ENCODE data around the gene CYP2W1. TPM values are rescaled to one million over a fixed set of nuclear protein-coding genes. Genes with fewer than 3 reads are reported as not detected.

The CYP2W1 gene
- total RNA-seq, 4 donors from 2014 or later: not detected

GRCh38 chr7:988963-989529 lies 6.1 kb downstream of the CYP2W1 start:
- TF ChIP-seq, protein P1, sequence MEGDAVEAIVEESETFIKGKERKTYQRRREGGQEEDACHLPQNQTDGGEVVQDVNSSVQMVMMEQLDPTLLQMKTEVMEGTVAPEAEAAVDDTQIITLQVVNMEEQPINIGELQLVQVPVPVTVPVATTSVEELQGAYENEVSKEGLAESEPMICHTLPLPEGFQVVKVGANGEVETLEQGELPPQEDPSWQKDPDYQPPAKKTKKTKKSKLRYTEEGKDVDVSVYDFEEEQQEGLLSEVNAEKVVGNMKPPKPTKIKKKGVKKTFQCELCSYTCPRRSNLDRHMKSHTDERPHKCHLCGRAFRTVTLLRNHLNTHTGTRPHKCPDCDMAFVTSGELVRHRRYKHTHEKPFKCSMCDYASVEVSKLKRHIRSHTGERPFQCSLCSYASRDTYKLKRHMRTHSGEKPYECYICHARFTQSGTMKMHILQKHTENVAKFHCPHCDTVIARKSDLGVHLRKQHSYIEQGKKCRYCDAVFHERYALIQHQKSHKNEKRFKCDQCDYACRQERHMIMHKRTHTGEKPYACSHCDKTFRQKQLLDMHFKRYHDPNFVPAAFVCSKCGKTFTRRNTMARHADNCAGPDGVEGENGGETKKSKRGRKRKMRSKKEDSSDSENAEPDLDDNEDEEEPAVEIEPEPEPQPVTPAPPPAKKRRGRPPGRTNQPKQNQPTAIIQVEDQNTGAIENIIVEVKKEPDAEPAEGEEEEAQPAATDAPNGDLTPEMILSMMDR (IDR thresholded peaks at IDR 0.05; ENCODE audit: low read depth): no peak

GRCh38 chr7:990352-990932 lies 7.5 kb downstream of the CYP2W1 start:
- TF ChIP-seq, protein P1 (IDR thresholded peaks at IDR 0.05; ENCODE audit: low read depth): no peak

DNA sequence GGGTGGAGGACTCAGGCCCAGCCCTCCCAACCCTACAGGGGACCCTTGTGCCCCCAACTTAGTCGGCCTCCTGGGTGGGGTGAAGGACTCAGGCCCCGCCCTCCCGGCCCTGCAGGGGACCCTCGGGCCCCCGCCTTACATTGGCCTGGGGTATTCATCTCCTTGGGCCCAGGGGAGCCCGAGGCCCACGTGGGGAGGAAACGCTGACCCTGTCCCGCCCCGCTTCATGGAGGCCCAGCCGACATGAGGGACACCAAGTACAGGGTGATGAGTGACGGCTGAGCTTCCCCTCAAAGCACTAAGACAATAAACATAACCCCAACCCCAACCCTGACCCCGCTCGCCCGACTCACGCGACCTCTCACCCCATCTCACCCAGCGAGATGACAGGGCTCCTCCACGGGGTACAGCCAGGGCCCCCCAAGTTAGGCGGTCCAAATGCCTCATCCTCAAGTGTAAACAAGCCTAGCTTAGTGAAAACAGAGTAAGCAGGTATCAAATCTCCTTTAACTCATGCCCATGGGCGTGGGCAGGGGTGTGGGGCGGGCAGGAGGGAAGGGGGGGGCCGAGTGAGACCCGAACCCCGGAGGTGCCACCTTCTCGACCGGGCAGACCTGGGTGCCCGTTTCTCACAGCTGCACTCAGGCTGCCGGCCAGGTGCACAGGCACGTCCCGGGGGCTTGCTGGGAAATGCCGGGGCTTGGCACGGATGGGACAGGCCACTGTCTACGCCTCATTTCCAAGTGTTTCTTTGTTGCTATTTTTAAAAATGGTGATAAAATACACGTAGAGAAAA lies 8.2 kb downstream of the CYP2W1 start:
- TF ChIP-seq, protein P1 (IDR thresholded peaks at IDR 0.05; ENCODE audit: low read depth): no peak

DNA sequence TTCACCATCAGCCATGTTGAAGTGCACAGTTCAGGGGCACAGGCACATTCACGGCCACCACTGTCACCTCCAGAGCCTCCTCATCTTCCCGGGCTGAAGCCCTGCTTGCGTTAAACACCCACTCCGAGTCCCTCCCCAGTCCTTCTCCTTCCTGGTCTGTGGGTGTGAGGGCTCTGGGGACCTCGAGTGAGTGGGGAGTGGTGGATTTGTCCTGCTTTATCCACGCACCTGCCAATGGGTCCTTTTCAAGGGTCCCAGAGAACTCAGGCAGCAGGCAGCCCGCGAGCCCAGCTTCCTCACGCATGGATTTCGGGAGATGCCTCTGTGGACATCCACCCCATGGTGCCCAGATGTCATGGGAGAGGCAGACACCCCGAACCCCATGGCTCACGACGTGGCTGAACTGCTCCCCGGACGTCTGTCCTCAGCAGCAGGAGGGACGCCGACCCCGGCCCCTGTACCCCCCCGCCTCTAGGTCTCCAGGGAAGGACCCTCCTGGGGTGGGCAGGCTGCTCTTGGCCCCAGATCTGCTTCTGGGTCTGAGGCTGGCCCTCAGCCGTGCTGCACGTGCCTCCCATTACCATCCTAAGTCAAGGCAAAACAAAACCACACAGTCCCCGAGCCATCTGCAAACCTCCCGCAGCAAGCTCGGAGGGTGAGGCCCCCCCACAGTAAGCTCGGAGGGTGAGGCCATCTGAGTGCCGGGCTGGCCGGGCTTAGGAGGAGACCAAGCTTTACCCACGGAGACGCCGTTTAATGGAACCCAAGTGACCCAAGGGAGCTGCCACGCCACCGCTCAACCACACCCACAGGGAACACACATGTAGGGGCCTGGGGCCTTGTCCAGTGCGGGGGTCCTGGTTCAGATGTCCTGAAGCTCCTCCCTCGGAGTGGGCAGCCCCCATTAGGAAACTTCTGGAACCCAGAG lies 9.0 kb downstream of the CYP2W1 start:
- TF ChIP-seq, protein P1 (IDR thresholded peaks at IDR 0.05; ENCODE audit: low read depth): no peak

- TF ChIP-seq, protein P1 (IDR thresholded peaks at IDR 0.05; ENCODE audit: low read depth): no peak
These were observed 10.0 kb downstream of the CYP2W1 start for GRCh38 chr7:992709-993607.

- TF ChIP-seq, protein P1 (IDR thresholded peaks at IDR 0.05; ENCODE audit: low read depth): no peak
These were observed 11.8 kb downstream of the CYP2W1 start for GRCh38 chr7:994592-995308.

All from subcutaneous adipose tissue (tissue), 4 donors.